GM19467 (cell line): ENCODE measurements around the gene TNFAIP2.

Source experiments
- ATAC-seq: cut with Tn5 transposase; IDR thresholded peaks from one replicate; pipeline ENCODE4 v1.9.1; 2021; ENCODE audit warnings: mild to moderate bottlenecking, moderate library complexity; ENCODE audit not compliant: unreplicated experiment

TNFAIP2 gene

DNA sequence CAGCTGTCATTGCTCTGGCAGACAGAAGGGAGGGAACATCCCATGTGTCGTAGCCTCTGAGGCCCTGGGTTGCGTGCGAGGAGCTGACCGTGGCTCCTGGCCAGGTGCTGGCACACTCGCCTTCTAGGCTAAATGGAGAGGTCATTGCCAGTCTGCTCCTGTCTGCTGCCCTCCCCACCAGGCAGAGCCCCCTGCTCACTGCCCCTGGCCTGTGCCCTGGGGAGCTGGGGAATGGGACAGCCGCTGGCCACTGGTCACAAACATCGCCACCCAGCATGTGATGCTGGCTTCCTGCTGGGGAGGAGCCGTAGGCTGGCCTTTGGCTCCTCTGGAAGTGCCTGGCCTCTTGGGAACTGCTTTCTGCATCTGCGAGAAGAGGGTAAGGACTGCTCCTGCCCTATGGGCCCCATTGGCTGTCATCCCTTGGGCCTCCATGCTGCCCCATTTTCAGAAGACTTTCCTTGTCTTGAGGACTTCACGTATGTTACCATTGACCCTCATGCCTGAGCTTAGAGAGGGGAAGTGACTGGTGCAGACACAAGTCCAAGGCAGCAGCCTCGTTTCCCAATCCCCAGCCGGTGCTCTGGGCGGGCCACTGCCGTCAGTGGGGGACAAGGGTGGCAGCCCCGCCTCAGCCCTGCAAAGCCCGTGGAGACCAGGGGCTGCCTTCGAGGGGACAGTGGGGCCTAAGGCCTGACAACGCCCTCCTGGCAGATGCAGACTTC lies 2.0 kb upstream of the TNFAIP2 start:
- no peak for ATAC-seq

DNA sequence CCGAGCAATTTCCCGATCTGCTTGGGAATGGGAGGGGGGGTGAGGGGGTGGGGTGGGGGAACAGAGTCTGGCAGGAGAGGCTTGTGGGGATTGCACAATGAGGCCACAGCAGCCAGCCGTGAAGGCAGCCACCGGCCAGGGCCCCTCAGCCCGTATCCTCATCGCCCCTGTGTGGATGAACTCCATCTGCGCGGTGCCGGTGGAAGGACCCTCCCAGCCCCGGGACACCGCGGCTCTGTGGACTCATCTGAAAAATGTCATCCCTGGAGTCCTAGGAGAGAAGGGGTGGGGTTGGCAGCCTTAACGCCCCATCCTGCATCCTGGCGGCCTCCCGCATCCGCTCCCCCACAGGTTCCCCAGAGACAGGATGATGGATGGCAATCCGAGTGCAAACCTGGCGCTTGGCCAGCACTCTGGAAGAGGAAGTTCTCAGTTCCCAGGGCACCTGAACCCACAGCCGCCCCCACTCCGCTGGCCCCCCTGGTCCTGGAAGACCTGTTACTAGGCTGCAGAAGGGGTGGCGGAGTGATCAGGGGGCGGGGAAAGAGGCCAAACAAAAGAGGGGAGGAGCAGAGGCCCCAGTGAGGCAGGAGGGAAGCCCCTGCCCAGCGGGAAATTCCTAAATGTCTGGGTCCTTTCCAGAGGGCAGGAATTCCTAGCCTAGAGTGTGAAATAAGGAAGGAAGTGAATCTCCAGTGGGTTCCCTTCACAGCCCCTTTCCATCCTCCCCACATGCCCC lies 1.2 kb upstream of the TNFAIP2 start:
- ATAC-seq = no peak

DNA sequence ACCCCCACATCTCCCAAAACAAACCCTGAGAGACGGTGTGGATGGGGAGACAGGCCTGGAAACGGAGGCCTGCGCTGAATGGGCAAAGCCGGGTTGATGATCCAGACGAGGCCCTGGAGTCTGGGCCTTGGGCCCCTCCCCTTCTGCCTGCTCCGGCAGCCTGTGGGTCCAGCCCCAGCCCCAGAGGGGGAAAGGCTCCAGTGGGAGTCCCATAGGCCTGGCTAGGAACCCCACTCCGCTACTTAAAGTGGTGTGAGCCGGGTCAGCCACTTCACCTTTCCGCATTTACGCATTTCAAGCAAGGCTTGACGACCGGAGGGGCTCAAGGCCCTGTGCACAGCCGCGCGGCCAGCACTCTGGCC lies 695 bp upstream of the TNFAIP2 start:
- no peak for ATAC-seq

DNA sequence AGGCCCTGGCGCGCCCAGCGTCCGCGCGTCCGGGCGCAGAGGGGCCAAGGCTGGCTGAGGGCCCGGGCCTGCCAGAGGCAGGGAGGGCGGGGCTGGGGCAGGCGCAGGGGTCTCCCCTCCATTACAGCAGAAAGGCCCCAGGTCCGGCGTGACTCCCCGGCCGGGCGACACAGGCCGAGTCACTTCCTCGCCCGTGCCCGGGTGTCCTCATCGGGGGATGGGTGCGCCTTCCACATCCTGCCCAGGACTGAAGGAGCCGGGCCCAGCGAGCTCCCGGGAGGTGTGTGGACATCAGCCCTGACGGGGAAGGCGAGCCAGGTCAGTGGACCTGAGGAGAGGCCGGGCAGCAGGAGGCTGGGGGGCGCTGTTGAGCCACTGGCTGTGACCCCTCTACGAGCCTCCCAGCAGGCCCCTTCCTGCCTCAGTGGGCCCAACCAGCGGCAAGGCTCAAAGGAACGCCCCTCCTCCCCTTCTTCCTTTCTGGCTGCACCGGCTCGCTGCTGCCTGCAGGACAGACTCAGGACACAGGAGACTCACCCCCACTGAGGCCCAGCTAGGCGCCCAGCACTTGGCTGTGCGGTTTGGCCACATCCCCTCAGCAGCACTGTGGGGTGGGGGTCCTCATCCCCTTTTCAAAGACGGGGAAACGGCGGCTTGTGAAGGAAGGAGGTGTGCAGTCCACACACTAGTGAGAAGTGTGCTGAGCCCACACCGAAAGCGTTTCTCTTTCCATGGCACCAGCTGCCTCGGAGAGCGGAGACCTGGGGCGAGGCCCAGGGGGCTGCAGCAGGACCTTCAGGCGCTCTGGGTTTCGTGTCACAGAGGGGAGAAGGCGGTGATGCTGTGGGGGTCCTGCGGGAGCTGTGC lies 606 bp downstream of the TNFAIP2 start:
- ATAC-seq = no peak

DNA sequence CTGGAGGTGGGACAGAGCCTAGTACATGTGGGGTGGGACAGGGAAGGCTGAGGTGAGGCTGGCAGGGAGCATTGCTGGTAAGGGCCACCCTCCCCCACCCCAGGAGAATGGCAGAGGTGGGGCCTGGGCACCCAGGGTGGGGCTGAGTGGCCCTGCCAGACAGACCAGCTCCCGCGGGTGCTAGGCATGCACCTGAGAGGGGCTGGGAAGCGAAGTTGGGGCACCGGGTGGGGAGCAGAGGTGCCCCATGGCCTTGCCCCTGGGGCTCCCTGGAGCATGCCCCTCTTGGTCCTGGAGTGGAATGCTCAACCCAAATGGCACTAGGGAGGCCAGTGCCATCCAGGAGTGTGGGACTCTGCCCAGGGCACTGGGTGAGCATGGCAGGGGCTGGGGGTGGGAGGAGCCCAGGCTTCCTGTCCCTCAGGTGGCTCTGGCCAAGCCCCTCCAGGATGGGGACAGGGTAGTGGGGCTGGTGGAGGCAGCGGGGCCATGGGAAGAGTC lies 1.3 kb downstream of the TNFAIP2 start:
- no peak for ATAC-seq

DNA sequence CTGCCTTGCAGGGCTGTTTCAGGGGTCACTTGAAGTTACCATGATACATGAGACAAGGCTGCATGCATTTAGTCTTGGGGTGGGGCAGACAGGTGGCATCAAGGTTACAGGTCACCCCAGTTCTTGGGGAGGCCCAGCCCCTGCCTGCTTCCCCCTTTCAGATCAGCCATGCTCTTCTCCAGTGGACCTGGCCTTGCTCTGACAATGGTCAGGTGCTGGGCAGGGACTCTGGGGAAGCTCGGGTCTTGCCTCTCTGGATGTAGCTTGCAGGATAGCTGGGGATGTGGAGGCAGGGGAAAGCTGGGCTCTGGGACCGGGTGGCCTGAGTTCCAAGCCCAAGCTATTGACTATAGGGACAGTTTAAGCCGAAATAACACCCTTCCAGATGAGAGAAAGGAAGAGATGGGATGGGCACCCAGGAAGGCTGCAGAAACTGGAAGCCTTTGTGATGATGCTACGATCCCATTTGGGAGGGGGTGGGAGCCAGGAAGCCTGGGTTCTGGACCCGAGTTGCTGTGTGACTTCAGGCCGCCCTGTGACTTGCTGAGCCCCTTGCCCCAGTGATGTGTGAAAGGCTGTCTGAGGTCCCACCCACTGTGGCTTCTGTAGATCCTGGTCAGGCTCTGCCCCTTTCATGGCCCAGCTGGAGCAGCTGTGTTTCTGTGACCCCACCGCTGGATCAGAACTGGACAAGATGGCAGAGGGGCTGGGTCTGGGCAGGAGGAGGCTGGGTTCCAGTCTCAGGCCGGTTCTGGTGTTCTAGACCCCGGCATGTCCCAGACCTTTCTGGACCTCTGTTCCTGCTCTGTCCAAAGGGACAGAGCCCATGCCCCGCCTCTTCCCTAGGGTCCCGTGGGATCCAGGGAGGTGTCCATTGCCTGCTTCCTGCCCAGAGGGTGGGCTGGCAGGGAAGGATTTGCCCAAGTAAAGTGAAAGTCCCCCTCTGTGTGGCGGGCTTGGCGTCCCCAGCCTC lies 2.1 kb downstream of the TNFAIP2 start:
- no peak for ATAC-seq

DNA sequence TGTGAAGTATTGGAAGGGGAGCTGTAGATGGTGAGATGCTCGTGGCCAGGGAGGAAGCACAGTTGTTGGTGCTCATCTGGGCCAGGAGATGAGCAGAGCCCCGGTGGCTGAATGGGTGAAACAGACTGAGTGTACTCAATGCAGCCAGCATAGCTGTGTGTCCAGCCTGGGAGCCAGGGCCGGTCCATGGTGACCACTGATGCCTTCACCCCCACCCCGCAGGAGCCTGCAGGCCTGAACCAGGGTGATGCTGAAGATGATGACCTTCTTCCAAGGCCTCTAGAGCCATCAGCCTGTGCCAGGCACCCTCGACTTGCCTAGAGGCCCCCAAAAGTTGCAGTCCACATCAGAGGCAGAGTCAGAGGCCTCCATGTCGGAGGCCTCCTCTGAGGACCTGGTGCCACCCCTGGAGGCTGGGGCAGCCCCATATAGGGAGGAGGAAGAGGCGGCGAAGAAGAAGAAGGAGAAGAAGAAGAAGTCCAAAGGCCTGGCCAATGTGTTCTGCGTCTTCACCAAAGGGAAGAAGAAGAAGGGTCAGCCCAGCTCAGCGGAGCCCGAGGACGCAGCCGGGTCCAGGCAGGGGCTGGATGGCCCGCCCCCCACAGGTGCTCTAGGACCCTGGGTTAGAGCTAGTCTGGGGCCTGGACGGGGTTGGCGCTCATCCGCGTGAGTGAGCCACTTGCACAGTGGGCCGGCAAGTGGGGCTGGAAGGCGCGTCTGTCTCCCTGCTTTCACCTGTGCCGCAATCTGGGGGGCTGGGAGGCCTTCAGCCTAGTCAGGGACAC lies 3.0 kb downstream of the TNFAIP2 start:
- no peak for ATAC-seq

DNA sequence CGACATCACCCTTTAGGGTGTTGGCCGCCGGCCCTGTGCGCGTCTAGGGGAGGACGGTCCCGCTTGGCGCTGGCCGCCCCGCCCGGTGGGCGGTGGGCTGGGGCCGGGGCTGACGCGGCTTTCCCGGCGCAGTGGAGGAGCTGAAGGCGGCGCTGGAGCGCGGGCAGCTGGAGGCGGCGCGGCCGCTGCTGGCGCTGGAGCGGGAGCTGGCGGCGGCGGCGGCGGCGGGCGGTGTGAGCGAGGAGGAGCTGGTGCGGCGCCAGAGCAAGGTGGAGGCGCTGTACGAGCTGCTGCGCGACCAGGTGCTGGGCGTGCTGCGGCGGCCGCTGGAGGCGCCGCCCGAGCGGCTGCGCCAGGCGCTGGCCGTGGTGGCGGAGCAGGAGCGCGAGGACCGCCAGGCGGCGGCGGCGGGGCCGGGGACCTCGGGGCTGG lies 3.6 kb downstream of the TNFAIP2 start:
- no peak for ATAC-seq

DNA sequence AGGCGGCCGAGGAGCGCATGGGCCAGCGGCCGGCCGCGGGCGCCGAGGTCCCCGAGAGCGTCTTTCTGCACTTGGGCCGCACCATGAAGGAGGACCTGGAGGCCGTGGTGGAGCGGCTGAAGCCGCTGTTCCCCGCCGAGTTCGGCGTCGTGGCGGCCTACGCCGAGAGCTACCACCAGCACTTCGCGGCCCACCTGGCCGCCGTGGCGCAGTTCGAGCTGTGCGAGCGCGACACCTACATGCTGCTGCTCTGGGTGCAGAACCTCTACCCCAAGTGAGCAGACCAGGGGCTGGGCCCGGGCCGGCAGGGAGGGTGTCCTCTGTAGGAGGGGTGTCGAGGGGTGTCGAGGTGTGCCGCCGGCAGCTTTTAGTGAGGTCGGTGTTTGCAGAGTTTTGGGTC lies 4.1 kb downstream of the TNFAIP2 start:
- no peak for ATAC-seq

DNA sequence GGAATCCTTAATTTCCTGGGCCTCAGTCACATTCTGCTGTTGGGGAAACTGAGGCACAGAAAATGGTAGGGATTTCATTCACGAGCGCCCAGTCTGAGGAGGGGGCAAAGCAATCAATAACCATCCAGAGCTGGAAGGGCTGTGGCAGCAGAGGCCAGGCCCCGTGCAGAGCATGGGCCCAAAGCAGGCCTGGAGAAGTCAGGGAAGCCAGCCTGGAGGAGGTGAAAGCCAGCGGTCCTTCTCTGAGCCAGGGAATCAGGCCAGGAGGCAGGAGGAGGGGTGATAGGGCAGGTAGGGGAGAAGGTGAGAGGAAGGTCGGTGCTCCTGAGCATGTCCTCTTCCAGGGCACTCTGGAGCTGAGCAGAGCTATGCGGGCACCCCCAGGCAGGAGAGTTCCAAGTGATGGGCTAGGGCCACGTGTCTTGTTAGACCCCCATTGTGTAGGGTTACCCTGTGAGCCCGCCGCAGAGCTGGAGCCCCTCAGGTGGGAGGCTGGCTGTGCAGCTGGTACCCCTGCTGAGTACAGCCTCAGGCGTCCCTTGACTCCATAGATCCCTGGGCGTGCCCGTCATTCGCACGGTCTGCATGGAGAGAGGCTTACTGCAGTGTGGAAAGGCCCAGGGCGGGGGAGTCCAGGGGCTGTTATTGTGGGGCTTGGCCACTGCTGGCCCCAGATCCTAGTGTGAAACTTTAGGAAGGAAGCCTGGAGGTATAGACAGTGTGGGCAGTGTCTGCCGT lies 4.8 kb downstream of the TNFAIP2 start:
- no peak for ATAC-seq

DNA sequence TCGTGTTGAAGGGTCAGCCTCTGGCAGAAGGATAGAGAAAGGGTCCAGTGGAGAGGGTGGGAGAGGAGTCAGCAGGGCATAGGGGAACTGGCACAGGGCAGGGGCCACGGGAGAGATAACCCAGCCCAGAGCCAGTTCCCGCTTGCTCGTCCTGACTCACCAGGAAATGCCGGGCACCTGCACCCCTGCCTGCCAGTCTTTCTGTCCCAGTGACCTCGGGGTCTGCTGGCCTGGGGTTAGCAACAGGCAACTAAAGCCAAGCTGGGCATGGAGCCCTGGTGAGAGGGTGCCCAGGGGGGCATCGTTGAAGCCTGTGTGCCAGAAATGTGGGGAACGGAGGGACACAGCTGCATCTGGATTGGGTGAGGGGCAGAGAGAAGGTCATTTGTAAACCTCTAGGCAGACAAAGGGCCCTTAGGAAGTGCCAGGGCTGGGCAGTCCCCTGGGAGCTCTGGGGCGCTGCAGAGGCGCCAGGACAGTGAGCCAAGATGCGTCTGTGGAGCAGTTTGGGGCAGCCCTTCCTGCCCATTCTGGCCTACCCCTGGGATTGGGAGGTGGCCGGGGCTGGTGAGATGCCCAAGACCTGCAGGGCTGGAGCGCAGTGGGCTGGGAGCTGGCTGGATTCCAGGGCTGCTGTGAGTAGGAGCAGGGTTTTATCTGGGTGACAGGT lies 5.5 kb downstream of the TNFAIP2 start:
- ATAC-seq = no peak

DNA sequence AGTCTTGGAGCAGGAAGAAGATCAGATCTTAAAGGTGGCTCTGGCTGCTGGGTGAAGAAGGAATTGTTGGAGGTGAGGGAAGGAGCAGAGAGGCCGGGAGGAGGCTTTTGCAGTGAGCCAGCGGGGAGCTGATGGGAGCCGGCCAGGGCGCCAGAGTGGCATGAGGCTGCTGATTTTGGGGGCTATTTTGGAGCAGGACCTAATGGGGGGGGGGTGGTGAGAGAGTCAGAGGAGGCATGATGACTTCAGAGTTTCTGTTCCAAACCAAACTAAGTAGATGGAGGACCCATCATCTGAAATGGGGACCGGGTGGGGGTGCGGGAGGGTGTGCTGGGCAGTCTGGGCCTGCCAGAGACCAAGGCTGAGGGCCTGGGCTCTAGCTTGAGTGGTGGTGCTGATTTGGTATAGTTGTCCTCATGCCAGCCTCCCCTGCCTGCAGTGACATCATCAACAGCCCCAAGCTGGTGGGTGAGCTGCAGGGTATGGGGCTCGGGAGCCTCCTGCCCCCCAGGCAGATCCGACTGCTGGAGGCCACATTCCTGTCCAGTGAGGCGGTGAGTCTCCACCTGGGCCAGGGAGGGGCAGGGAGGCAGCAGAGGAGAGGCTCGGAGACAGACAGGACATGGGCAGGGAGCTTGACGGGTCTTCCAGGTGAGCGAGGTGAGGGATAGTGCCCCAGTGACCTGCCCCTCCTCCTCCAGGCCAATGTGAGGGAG lies 6.2 kb downstream of the TNFAIP2 start:
- no peak for ATAC-seq

DNA sequence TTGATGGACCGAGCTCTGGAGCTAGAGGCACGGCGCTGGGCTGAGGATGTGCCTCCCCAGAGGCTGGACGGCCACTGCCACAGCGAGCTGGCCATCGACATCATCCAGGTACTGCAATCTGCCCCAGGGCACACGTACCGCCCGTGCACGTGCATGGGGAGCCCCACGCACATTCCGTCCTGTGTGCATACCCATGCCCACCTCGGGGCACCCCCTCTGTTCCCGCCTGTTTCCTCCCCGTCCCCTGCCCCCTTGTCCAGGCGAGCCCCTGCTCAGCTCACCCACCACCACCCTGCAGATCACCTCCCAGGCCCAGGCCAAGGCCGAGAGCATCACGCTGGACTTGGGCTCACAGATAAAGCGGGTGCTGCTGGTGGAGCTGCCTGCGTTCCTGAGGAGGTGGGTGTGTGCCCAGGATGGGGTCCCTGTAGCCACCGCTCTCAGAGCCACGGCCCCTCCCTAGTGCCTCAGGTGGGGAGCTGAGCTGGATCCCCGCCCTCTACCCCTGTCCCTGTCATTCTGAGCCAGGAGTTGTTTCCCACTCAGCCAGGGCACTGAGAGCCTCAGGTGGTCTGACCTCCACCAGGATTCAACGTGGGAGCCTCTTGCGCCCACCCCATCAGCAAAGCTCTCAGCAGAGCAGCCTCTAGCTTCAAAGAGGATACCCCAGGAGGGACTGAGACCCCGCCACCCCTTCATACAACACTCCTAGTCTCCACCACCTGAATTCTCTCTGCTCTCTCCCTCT lies 6.9 kb downstream of the TNFAIP2 start:
- ATAC-seq = no peak

DNA sequence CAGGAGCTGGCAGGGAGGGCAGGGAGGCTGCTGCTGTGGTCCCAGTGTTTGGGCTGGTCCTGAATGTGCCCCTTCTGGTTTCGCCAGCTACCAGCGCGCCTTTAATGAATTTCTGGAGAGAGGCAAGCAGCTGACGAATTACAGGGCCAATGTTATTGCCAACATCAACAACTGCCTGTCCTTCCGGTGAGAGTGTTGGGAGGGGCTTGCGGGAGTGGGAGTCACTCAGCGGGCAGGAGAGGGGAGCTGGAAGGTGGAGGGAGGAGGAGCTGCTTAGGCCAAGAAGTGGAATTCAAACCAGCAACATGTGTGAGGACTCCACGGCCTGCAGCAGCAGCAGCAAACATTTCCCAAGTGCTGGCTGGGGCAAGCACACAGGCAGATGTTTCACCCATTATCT lies 7.7 kb downstream of the TNFAIP2 start:
- no peak for ATAC-seq

DNA sequence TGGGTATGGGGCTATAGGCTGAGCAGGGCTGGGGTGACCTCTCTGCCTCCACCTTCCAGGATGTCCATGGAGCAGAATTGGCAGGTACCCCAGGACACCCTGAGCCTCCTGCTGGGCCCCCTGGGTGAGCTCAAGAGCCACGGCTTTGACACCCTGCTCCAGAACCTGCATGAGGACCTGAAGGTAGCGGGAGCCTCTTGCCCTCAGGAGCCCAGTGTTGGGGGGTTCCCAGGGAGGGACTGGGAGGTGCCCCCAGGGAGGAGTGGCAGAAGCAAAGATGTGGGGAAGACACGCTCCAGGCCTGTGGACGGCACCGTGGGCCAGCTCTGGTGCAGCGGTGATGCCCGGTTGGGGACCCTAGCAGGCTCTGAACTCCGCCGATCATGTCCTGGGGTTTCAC lies 8.3 kb downstream of the TNFAIP2 start:
- ATAC-seq = no peak

DNA sequence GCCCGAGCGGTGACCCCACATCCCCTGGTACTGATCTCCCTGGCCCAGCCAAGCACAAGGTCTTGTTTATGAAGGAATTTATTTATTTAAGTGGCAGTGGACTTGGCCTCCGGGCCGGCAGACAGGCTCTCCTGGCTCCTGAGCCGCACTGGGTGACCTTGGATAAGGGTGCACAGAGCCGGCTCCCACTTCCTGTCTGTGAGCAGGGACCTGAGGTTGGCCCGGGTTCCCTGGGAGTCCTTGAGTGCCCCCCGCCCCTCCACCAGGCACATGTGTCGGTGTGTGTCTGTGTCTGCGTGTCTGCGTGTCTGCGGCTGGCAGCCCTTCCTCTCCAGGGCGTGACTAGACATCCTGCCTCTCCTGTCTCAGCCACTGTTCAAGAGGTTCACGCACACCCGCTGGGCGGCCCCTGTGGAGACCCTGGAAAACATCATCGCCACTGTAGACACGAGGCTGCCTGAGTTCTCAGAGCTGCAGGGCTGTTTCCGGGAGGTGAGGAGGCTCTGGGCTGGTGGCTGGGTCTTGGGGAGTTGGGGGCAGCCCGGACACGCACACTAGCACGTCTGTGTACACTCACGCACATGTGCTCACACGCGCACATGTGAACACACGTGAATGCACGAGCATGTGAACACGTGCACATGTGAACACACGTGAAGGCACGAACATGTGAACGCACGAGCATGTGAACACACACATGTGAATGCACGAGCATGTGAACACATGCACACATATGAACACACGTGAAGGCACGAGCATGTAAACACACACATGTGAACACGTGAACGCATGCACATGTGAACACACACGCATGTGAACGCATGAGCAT lies 9.3 kb downstream of the TNFAIP2 start:
- ATAC-seq = no peak
